ENCODE results near the gene FGF22.

Gene FGF22

DNA sequence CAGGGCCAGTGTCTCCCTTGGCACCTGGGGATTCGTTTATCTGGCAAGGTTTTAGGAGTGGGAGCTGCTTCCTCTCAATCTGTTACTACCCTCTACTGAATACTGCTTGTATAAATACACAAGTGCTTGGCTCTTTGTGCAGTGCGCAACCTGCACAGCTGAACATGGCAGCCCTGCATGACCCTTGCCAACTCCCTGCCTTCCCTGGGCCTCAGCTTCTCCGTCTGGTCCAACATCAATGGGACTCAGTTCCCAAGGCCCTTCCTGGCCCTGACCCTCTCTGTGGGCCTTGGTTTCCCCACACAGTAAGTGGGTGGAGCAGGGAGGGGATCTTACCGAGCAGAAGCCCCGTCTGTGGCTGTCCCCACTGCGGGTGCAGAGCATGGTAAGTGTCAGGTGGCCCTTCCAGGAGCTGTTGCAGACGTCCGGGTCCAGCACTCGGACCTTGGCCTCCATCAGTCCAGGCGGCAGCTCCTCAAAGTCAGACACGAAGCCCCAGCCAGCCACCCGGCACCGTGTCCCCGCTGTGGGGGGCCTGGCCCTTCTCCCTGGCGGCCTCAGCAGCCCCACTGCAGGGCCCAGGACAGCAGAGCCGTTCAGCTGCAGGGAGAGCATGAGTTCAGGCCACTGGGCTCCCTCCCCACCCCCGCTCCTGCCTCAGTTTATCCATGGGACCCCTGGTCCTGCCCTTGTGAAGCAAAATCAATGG is 47.1 kb downstream of the FGF22 start:
- no peak for TF ChIP-seq GATA2 (IDR thresholded peaks at IDR 0.05; ENCODE audit: low read depth, low read length)
- TF ChIP-seq GATA3 (IDR thresholded peaks at IDR 0.05; ENCODE audit: low read depth, low read length), result no peak

DNA sequence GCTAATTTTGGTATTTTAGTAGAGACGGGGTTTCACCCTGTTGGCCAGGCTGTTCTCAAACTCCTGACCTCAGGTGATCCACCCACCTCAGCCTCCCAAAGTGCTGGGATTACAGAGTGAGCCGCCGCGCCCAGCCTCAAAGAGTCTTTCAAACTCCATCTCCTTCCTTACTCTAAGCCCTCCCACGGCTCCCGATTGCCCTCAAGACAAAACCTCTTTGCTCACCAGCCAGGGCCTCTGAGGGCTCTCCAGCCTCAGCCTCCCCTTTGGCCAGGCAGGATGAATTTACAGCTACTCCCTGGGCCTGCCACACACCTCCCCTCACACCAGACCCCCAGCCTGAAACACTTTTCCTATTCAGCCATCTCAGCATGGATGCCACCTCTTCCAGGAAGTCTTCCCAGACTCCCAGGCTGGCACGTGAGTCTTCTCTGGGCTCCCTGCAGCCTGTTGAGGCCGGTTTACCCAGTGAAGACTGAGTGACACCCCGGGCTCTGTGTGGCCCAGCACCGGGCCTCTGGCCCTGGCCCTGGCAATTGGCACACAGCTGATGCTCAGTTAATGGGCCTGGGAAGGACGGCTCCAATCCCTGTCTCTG is 48.0 kb downstream of the FGF22 start:
- TF ChIP-seq GATA3 (IDR thresholded peaks at IDR 0.05; ENCODE audit: low read depth, low read length), result no peak

GRCh38 chr19:688214-688613 is 48.5 kb downstream of the FGF22 start:
- TF ChIP-seq GATA2 (IDR thresholded peaks at IDR 0.05; ENCODE audit: low read depth, low read length) (no peak), GATA3 (IDR thresholded peaks at IDR 0.05; ENCODE audit: low read depth, low read length) (no peak)

GRCh38 chr19:688992-689391 is 49.3 kb downstream of the FGF22 start:
- TF ChIP-seq GATA3 (IDR thresholded peaks at IDR 0.05; ENCODE audit: low read depth, low read length), result no peak
- TF ChIP-seq GATA2 (IDR thresholded peaks at IDR 0.05; ENCODE audit: low read depth, low read length), result no peak

DNA sequence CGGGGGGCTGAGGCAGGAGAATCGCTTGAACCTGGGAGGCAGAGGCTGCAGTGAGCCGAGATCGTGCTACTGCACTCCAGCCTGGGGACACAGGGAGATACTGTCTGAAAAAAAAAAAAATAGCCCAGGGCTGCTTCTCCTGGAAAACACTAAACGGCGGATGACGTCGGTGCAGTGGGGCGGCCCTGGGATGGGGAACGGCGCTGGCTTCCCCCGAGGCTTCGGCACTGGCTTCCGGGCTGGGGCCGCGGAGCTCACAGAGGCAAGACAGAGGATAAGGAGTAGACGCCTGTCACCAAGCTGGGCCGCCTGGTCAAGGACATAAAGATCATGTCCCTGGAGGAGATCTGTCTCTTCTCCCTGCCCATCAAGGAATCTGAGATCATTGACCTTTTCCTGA is 50.5 kb downstream of the FGF22 start:
- TF ChIP-seq GATA3 (IDR thresholded peaks at IDR 0.05; ENCODE audit: low read depth, low read length) (no peak), GATA2 (IDR thresholded peaks at IDR 0.05; ENCODE audit: low read depth, low read length) (no peak)

Data from SH-SY5Y (cell line).